GM21786 (cell line): ENCODE results near the gene PACS2.

ENCODE experiments used
- ATAC-seq: cut with Tn5 transposase; IDR thresholded peaks from one replicate; pipeline ENCODE4 v1.9.1; 2021; ENCODE audit not compliant: unreplicated experiment

The PACS2 gene

DNA sequence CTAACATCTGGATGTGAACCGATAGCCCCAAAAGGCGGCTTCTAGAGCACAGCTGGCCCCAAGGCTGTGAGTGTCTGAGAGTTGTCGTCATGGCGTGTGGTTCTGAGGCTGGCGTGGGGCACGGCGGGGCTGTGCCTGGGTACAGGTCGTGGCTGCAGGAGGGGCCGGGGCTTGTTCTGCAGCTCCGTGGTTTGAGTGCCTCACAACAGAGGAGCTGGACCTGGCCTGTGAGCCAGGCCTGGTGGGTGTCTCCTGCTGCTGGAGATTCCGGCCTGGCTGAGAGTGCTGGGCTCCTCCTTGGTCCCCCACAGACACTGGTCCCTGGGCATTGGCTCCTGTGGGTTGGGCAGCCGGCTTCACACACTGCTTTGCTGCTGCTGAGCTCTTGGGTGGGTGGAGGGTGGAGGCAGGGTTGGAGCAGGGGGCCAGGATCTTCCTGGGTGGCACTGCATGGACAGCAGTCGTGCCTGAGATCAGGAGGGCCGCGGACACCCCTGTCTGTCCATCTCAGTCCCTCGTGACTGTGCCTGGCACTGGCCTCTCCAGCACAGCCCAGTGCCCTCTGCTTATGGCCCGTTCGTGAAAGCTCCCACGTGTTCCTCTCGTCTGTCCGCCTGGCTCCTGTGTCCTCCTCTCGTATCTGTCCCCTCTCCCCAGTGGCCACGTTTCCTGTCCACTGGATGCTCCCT is 52.0 kb downstream of the PACS2 start:
- ATAC-seq, result no peak

GRCh38 chr14:105367116-105368031 is 52.8 kb downstream of the PACS2 start:
- no peak for ATAC-seq

GRCh38 chr14:105368032-105368417 is 53.5 kb downstream of the PACS2 start:
- no peak for ATAC-seq

DNA sequence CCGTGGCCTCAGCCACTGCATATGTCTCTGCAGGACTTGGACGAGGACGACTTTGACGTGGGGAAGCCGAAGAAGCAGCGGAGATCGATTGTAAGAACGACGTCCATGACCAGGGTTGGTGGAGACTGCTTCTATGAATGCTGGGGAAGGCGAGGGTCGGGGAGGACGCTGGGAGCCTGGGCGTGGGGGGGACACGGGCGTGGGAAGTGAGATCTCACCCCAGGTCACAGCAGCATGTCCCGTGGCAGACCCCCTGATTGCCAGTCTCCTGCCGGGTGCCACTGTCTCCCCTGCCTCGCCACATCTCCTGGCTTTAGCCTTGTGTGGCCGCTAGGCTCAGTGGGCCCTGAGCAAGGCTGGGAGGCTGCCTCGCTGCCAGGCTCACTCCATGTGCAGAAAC is 53.9 kb downstream of the PACS2 start:
- no peak for ATAC-seq

GRCh38 chr14:105368910-105369652 is 54.5 kb downstream of the PACS2 start:
- ATAC-seq, result no peak

- ATAC-seq, result no peak
Measured at GRCh38 chr14:105369653-105370040, 55.1 kb downstream of the PACS2 start.

GRCh38 chr14:105374389-105374788 is 59.8 kb downstream of the PACS2 start:
- no peak for ATAC-seq

DNA sequence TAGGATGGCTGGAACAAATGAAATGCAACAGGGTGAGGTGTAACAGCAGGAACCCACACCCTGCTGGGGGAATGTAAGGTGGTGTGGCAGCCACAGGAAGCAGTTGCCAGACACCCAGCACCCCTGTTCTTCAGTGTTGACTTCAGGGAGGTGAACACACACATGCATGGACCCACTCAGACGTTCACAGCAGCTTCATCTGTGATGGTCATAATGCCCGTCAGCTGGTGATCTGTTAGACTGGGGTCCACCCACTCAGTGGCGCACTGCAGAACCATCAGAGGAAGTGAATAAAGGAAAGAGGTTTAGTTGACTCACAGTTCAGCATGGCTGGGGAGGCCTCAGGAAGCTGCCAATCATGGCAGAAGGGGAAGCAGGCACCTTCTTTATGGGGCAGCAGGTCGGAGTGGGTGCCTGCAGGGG is 61.1 kb downstream of the PACS2 start:
- no peak for ATAC-seq

DNA sequence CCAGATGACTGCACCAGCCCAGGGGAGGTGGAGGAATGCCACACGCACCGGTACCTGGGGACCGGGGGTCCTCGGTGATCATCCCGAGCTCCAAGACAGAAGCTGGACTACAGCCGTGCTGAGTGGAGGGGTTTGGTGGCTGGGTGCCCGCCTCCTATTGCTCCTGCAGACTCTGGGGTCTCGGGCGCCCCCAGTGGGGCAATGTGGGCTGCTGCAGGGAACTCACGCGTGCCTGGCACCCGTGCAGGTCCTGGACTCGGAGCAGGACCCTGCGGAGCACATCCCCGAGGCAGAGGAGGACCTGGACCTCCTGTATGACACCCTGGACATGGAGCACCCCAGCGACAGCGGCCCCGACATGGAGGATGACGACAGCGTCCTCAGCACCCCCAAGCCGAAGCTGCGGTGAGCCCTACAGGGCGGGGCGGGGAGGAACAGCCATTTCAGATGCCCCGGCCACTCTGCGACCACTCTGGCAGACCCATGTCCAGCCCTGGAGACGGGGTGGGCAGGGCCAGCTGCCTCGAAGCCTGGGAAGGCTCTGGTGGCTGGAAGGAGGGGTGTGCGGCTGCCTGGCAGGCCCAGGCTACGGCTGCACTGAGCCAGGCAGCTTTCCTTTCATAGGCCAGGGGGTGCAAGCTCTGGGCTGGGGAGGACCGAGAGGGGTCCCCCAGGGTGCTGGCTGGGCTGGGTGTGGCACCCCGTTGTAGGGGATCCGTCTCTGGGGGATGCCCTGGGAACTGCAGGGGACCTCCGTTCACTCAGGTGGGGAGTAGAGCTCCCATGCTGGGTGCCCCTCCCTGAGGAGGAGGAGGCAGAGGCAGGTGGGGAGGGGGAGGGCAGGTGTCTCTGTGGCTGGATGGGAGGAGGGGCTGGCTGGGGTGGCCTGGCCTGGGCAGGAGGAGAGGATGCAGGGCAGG is 62.2 kb downstream of the PACS2 start:
- ATAC-seq, result no peak

DNA sequence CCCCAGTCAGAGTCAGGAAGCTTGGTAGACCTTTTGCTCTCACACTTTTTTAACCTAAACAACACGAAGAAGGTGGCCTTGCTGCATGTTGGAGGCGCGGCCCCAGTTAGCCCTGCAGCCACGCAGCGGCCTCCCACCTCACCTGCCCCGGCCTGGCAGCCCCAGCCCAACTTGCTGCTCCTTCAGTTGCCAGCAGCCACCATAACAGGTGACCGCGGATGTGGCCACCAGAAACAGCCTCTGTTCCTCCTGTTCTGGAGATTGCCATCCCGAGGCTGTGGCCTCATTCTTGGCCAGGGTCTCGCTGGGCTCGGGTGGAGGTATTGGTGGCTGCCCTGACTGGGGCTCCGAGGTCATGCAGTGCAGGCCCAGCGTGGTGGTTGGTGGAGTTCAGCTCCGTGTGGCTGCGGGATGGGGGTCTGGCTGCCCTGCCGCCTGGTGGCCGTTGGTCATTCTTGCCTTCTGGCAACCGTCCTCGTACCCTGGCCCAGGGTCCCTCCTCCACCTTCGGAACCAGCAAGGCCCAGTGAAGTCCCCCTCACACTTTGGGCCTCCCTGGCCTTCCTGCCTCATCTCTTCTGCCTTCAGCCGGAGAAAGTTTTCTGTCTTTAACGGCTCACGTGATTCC is 63.1 kb downstream of the PACS2 start:
- ATAC-seq, result no peak

DNA sequence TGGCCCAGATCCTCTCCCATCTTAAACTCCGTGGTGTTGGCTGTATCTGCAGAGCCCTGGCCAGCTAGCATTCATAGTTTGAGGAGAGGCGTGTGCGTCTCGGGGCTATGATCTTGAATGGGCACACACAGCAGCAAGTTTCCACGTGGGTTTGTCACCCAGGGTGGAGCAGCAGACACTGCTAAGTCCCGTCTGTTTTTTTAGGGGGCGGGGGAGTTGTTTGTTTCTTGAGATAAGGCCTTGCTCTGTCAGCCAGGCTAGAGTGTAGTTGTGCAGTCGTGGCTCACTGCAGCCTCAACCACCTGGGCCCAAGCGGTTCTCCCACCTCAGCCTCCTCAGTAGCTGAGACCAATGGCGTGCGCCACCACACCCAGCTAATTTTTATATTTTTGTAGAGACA is 63.7 kb downstream of the PACS2 start:
- no peak for ATAC-seq

DNA sequence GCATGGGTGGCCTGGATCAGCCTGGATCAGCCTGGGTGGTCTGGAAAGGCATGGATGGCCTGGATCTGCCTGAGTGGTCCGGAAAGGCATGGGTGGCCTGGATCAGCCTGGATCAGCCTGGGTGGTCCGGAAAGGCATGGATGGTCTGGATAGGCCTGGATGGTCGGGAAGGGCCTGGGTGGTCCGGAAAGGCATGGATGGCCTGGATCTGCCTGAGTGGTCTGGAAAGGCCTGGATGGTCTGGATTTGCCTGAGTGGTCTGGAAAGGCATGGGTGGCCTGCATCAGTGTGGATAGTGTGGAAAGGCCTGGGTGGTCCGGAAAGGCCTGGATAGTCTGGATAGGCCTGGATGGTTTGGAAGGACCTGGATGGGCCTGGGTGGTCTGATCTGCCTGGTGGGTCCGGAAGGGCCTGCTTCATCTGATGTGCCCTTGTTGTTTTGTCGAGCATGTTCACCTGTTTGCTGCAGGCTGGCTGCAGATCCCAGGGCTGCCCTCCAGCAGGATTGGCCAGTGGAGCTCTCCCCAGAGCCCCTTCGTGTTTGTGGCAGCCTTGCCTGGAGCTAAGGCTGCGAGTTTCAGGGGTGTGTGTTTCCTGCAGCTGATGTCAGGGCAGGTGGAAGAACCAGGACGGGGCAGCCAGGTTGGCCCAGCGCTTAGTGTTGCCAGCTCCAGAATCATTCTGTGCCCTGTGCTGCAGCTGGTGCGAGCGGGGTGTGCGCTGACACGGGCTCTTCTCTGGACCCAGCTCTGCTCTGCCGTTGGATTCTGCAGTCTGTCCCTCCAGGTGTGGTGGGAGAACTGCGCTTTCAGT is 64.5 kb downstream of the PACS2 start:
- no peak for ATAC-seq

DNA sequence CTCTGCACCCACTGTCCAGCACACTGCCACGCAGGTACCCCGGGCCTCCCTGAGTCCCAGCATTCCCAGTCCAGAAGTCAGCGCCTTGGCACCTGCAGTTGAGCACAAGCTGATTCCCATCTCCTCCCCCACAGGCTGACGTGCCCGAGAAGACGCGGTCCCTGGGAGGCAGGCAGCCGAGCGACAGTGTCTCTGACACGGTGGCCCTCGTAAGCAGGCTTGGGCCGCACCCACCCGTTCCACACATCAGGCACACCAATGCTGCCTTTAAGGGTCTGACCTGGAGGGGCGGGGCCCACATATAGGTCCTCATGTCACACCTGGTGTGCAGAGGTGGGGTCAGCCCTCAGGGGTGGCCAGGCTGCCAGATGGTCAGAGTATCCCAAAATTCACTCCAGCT is 65.4 kb downstream of the PACS2 start:
- no peak for ATAC-seq

GRCh38 chr14:105380756-105381155 is 66.2 kb downstream of the PACS2 start:
- ATAC-seq, result no peak

DNA sequence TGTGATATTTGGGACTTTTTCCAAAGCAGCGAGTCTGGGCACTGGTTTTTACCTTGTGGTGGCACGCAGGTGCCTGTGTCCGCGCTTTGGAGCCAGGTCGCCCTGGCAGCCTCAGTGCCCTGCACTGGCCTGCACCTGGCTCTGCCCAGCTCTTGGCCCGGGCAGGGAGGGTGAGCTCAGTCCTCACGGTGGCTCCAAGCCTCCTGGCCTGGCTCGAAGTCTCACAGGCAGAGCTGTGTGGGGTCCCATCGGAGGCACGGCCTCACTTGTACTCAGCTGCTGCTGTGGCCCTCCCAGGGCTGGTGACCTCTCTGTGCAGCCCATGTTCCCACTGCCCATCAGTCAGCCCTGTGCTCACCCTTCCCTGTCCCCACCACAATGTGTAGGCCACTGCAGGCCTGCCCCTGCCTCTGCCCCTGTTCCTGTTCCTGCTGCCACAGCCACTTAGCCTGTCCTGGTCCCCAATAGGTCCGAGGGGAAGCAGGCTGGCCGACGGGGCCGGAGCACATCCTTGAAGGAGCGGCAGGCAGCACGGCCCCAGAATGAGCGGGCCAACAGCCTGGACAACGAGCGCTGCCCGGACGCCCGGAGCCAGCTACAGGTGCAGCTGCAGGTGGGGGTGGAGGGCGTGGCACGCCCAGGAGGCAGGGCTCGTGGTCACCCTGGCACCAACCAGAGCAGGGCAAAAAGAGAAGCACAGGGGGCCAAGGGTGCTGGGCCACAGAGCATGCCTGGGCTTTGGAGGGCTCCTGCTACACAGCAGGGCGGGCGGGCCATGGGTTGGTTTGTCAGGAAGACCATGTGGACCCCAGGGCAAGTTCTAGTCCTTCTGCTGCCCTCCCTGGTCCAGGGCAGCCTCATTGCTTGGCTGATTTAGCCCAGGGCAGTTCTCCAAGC is 67.1 kb downstream of the PACS2 start:
- ATAC-seq, result no peak

GRCh38 chr14:105382343-105383082 is 68.0 kb downstream of the PACS2 start:
- ATAC-seq, result no peak

DNA sequence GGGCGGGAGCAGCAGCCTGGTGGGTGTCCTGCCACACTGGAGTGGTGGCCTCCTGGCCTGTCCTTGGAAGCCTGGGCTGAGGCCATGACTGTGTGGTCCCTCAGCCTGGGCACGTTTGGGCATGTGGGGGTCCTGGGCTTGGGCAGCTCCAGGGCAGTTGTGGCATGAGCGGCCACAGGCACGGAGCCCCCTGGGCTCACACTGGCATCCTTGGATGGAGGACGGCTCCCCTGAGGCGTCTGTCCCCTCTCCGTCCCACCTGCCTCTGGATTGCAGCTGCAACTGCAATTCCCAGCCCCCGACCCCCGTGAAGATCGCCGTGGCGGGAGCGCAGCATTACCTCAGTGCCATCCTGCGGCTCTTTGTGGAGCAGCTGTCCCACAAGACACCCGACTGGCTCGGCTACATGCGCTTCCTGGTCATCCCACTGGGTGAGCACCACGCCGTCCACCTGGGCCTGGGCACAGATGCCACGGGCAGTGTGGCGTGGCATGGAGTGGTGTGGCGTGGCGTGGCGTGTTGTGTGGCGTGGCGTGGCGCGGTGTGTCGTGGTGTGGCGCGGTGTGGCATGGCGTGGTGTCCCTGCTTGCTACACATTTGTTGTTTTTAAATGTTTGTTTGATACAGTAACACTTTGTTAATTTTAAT is 68.7 kb downstream of the PACS2 start:
- no peak for ATAC-seq
